GM12865 (cell line): ENCODE measurements around the gene VASH1.

ENCODE experiments used
- DNase-seq: peaks from one replicate; pipeline ENCODE4 v3.0.0; 2010; ENCODE audit warnings: low read depth
- H3K4me3 ChIP-seq: 2 replicates; pipeline ENCODE4 v1.5.1; 2011; ENCODE audit warnings: mild to moderate bottlenecking, low read depth, low read length, control low read depth
- CTCF ChIP-seq: IDR thresholded peaks from 2 replicates; pipeline ENCODE4 v1.5.1; 2011; ENCODE audit warnings: low read length, control low read depth, low read depth, inconsistent platforms; ENCODE audit not compliant: insufficient read depth; ENCODE audit errors: missing control alignments

VASH1 gene

GRCh38 chr14:76772300-76773187, 11.3 kb downstream of the VASH1 start:
- DNase-seq: no peak
- no peak overlapping the region for H3K4me3 ChIP-seq
- TF ChIP-seq CTCF: no peak

GRCh38 chr14:76773188-76773885, 12.1 kb downstream of the VASH1 start:
- no peak for DNase-seq
- no peak overlapping the region for H3K4me3 ChIP-seq
- no peak for TF ChIP-seq CTCF

GRCh38 chr14:76773956-76774820, 12.9 kb downstream of the VASH1 start:
- no peak for DNase-seq
- H3K4me3 ChIP-seq: no peak overlapping the region
- no peak for TF ChIP-seq CTCF

GRCh38 chr14:76774821-76775694, 13.8 kb downstream of the VASH1 start:
- no peak overlapping the region for H3K4me3 ChIP-seq
- TF ChIP-seq CTCF: no peak
- DNase-seq: no peak

GRCh38 chr14:76775695-76776427, 14.6 kb downstream of the VASH1 start:
- no peak for TF ChIP-seq CTCF
- no peak overlapping the region for H3K4me3 ChIP-seq
- no peak for DNase-seq
